ENCODE data around the gene LZTFL1. TPM values are rescaled to one million over a fixed set of nuclear protein-coding genes. Genes with fewer than 3 reads are reported as not detected.

The LZTFL1 gene
- total and polyA plus RNA-seq, 4 donors: 3.4 to 11.8 (median 5.7) TPM

DNA sequence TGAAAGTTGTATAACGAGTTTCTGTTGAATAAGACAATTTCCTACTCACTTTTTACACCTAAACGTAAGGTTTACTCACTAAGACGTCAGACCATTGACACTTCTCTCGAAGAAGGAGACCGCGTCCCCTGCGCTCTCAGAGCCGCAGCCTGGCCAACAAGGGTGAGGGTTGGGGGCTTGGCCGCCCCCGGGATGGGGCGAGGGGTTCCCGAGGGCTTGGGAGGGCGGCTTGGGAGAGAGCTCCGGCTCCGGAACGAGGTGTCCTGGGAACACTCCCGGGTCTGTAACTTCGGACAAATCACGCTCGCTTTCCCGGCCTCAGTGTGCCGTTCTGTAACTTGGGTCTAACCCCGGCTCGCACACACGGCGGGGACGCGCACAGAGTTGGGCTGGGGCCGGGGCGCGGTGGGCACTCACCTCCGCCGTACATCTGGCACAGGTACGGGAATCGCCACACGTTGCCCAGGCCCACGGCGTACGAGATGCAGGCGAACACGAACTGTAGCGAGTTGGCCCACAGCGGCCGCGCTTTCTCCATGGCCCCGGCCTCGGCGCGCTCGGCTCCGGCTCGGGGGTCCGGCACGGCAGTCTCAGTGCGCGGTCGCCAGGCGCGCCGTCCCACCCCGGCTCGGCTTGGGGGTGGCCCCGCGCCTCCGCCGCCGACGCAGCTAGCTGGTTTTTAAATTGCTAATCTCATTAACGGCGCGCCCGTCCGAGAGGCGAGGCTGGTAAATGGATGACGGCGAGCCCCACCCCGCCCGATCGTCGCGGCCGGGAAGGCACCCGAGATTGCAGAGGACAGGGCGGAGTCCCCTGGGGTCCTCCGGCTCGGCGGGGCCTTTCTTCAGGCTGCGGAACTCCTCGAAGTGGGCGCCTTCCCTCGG, 45.8 kb downstream of the LZTFL1 start, which contains the start of gene SLC6A20:
TSS of gene SLC6A20 (minus strand) at position 655 of the 884 bp plus-strand sequence. CDS start at position 538, 117 bp downstream.
- H3K4me1 ChIP-seq (ENCODE audit: control insufficient read depth in 4 of 4, insufficient read depth in 4 of 4, low read length in 3 of 4): peaks cover 0 to 15% (median 8%) of the 10 kb centered on the region in 4 donors
- no peaks in the 10 kb centered on the region for H3K36me3 ChIP-seq (ENCODE audit: control insufficient read depth in 4 of 4, insufficient read depth in 3 of 4, low read depth in 1 of 4, low read length in 3 of 4)
- WGBS: 5% methylated on average over 91 of the region's 91 CpGs
- no peak within 1 kb of the TSS for H3K9ac ChIP-seq (ENCODE audit: low read depth in 1 of 2, low read length in 2 of 2)
- TF ChIP-seq, protein P1, sequence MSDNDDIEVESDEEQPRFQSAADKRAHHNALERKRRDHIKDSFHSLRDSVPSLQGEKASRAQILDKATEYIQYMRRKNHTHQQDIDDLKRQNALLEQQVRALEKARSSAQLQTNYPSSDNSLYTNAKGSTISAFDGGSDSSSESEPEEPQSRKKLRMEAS (IDR thresholded peaks at IDR 0.05): no peak
- TF ChIP-seq, protein P2, sequence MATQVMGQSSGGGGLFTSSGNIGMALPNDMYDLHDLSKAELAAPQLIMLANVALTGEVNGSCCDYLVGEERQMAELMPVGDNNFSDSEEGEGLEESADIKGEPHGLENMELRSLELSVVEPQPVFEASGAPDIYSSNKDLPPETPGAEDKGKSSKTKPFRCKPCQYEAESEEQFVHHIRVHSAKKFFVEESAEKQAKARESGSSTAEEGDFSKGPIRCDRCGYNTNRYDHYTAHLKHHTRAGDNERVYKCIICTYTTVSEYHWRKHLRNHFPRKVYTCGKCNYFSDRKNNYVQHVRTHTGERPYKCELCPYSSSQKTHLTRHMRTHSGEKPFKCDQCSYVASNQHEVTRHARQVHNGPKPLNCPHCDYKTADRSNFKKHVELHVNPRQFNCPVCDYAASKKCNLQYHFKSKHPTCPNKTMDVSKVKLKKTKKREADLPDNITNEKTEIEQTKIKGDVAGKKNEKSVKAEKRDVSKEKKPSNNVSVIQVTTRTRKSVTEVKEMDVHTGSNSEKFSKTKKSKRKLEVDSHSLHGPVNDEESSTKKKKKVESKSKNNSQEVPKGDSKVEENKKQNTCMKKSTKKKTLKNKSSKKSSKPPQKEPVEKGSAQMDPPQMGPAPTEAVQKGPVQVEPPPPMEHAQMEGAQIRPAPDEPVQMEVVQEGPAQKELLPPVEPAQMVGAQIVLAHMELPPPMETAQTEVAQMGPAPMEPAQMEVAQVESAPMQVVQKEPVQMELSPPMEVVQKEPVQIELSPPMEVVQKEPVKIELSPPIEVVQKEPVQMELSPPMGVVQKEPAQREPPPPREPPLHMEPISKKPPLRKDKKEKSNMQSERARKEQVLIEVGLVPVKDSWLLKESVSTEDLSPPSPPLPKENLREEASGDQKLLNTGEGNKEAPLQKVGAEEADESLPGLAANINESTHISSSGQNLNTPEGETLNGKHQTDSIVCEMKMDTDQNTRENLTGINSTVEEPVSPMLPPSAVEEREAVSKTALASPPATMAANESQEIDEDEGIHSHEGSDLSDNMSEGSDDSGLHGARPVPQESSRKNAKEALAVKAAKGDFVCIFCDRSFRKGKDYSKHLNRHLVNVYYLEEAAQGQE (IDR thresholded peaks at IDR 0.05): no peak
- no peak for TF ChIP-seq FOXA2 (IDR thresholded peaks at IDR 0.05)
- no peak for TF ChIP-seq YY1 (IDR thresholded peaks at IDR 0.05)
- TF ChIP-seq, protein P3, sequence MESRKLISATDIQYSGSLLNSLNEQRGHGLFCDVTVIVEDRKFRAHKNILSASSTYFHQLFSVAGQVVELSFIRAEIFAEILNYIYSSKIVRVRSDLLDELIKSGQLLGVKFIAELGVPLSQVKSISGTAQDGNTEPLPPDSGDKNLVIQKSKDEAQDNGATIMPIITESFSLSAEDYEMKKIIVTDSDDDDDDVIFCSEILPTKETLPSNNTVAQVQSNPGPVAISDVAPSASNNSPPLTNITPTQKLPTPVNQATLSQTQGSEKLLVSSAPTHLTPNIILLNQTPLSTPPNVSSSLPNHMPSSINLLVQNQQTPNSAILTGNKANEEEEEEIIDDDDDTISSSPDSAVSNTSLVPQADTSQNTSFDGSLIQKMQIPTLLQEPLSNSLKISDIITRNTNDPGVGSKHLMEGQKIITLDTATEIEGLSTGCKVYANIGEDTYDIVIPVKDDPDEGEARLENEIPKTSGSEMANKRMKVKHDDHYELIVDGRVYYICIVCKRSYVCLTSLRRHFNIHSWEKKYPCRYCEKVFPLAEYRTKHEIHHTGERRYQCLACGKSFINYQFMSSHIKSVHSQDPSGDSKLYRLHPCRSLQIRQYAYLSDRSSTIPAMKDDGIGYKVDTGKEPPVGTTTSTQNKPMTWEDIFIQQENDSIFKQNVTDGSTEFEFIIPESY (IDR thresholded peaks at IDR 0.05): no peak
- TF ChIP-seq EGR1 (IDR thresholded peaks at IDR 0.05; ENCODE audit: low read depth in 2 of 2): no peak
- TF ChIP-seq GABPA (IDR thresholded peaks at IDR 0.05 in 1 of 2, conservative IDR thresholded peaks at IDR 0.05 in 1 of 2): no peak
- no peak for TF ChIP-seq RAD21 (IDR thresholded peaks at IDR 0.05)
- TF ChIP-seq JUND (IDR thresholded peaks at IDR 0.05): no peak
- no peak for TF ChIP-seq TAF1 (conservative IDR thresholded peaks at IDR 0.05)
- no peak for TF ChIP-seq FOXA1 (IDR thresholded peaks at IDR 0.05)
- no peak for TF ChIP-seq RXRA (IDR thresholded peaks at IDR 0.05)
- no peak within 1 kb of the TSS for H3K27ac ChIP-seq (ENCODE audit: low read depth in 1 of 2, low read length in 2 of 2)
- peak within 1 kb of the TSS in 2 of 3 donors; percentile 0 to 50 for H3K4me3 ChIP-seq (ENCODE audit: low read depth in 1 of 3, low read length in 3 of 3)
- no peak for DNase-seq (ENCODE audit: low spot score)
- H3K9me3 ChIP-seq (ENCODE audit: control insufficient read depth in 4 of 4, low read length in 3 of 4): no peaks in the 10 kb centered on the region
- H3K27me3 ChIP-seq (ENCODE audit: control insufficient read depth in 4 of 4, insufficient read depth in 4 of 4, low read length in 3 of 4): peaks cover 2 to 9% (median 4%) of the 10 kb centered on the region in 4 donors

DNA sequence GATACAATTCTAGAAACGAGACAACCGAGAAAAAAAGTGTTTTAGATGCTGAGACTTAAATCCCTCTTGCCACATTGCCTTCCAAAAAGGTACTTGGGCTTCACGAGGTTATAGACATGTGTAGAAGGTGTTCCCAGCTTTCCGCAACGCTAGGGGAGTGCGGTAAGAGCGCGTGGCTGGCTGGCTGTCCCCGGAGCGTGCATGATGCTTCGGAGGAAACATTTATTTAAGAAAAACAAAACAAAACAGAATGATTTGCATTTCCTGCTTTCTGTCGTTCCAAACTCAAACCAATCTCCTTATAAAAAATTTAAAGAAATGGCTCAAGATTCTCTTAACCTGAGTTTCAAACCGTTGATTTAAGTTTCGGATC, 46.4 kb downstream of the LZTFL1 start:
- TF ChIP-seq FOXA2 (IDR thresholded peaks at IDR 0.05) (no peak), GABPA (IDR thresholded peaks at IDR 0.05 in 1 of 2, conservative IDR thresholded peaks at IDR 0.05 in 1 of 2) (no peak), YY1 (IDR thresholded peaks at IDR 0.05) (no peak), JUND (IDR thresholded peaks at IDR 0.05) (no peak), RAD21 (IDR thresholded peaks at IDR 0.05) (no peak), SP1 (IDR thresholded peaks at IDR 0.05) (no peak), TAF1 (conservative IDR thresholded peaks at IDR 0.05) (no peak), NR2F2 (IDR thresholded peaks at IDR 0.05) (no peak), HNF4A (conservative IDR thresholded peaks at IDR 0.05) (no peak), EGR1 (IDR thresholded peaks at IDR 0.05; ENCODE audit: low read depth in 2 of 2) (no peak), HNF4G (IDR thresholded peaks at IDR 0.05) (no peak), FOXA1 (IDR thresholded peaks at IDR 0.05) (no peak)
- TF ChIP-seq, protein P3 (IDR thresholded peaks at IDR 0.05): no peak
- TF ChIP-seq, protein P4, sequence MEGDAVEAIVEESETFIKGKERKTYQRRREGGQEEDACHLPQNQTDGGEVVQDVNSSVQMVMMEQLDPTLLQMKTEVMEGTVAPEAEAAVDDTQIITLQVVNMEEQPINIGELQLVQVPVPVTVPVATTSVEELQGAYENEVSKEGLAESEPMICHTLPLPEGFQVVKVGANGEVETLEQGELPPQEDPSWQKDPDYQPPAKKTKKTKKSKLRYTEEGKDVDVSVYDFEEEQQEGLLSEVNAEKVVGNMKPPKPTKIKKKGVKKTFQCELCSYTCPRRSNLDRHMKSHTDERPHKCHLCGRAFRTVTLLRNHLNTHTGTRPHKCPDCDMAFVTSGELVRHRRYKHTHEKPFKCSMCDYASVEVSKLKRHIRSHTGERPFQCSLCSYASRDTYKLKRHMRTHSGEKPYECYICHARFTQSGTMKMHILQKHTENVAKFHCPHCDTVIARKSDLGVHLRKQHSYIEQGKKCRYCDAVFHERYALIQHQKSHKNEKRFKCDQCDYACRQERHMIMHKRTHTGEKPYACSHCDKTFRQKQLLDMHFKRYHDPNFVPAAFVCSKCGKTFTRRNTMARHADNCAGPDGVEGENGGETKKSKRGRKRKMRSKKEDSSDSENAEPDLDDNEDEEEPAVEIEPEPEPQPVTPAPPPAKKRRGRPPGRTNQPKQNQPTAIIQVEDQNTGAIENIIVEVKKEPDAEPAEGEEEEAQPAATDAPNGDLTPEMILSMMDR (IDR thresholded peaks at IDR 0.05; ENCODE audit: low read depth, low read length, missing input control): no peak
- WGBS: 34% methylated on average over 14 of the region's 14 CpGs
- Histone ChIP-seq H3K27ac (ENCODE audit: low read depth in 1 of 2, low read length in 2 of 2) (no peak overlapping the region), H3K4me1 (ENCODE audit: control insufficient read depth in 4 of 4, insufficient read depth in 4 of 4, low read length in 3 of 4) (peaks cover 0 to 15% (median 8%) of the 10 kb centered on the region in 4 donors), H3K36me3 (ENCODE audit: control insufficient read depth in 4 of 4, insufficient read depth in 3 of 4, low read depth in 1 of 4, low read length in 3 of 4) (no peaks in the 10 kb centered on the region), H3K4me3 (ENCODE audit: low read depth in 1 of 3, low read length in 3 of 3) (no peak overlapping the region), H3K9ac (ENCODE audit: low read depth in 1 of 2, low read length in 2 of 2) (no peak overlapping the region), H3K9me3 (ENCODE audit: control insufficient read depth in 4 of 4, low read length in 3 of 4) (no peaks in the 10 kb centered on the region), H3K27me3 (ENCODE audit: control insufficient read depth in 4 of 4, insufficient read depth in 4 of 4, low read length in 3 of 4) (peaks cover 2 to 9% (median 4%) of the 10 kb centered on the region in 4 donors)
- DNase-seq (ENCODE audit: low spot score): no peak
